Measurements from ENCODE around the gene MEIS3.
A peak's percentile ranks its signal among the peaks of the same experiment; 100 is the strongest.

MEIS3 gene

GRCh38 chr19:47435883-47436417 lies 16.6 kb upstream of the MEIS3 start:
- DNase-seq (ENCODE audit: low read depth in 2 of 2): no peak

- no peak for DNase-seq (ENCODE audit: low read depth in 2 of 2)
These were observed 15.9 kb upstream of the MEIS3 start for GRCh38 chr19:47435196-47435595.

GRCh38 chr19:47434088-47434487 lies 14.8 kb upstream of the MEIS3 start:
- DNase-seq (ENCODE audit: low read depth in 2 of 2): no peak

GRCh38 chr19:47433121-47433520 lies 13.8 kb upstream of the MEIS3 start:
- DNase-seq (ENCODE audit: low read depth in 2 of 2): no peak

- no peak for DNase-seq (ENCODE audit: low read depth in 2 of 2)
These were observed 13.2 kb upstream of the MEIS3 start for GRCh38 chr19:47432499-47432898.

GRCh38 chr19:47432091-47432490 lies 12.8 kb upstream of the MEIS3 start:
- DNase-seq (ENCODE audit: low read depth in 2 of 2): no peak

GRCh38 chr19:47430041-47430802 lies 10.9 kb upstream of the MEIS3 start:
- DNase-seq (ENCODE audit: low read depth in 2 of 2): no peak

- no peak for DNase-seq (ENCODE audit: low read depth in 2 of 2)
These were observed 9.9 kb upstream of the MEIS3 start for GRCh38 chr19:47429140-47429793.

- DNase-seq (ENCODE audit: low read depth in 2 of 2): peak; percentile 19 to 49
These were observed 9.0 kb upstream of the MEIS3 start for GRCh38 chr19:47428177-47428894.

GRCh38 chr19:47427241-47428176 lies 8.2 kb upstream of the MEIS3 start:
- DNase-seq (ENCODE audit: low read depth in 2 of 2): peak; percentile 19 to 50

GRCh38 chr19:47423203-47423882 lies 4.0 kb upstream of the MEIS3 start:
- no peak for DNase-seq (ENCODE audit: low read depth in 2 of 2)

GRCh38 chr19:47422417-47423163 lies 3.3 kb upstream of the MEIS3 start:
- DNase-seq (ENCODE audit: low read depth in 2 of 2): no peak

- no peak for DNase-seq (ENCODE audit: low read depth in 2 of 2)
These were observed 2.6 kb upstream of the MEIS3 start for GRCh38 chr19:47421844-47422395.

GRCh38 chr19:47421244-47421786 lies 2.0 kb upstream of the MEIS3 start:
- DNase-seq (ENCODE audit: low read depth in 2 of 2): no peak

- DNase-seq (ENCODE audit: low read depth in 2 of 2): no peak
These were observed 462 bp upstream of the MEIS3 start for GRCh38 chr19:47419789-47420188.

GRCh38 chr19:47418692-47419029 lies 666 bp downstream of the MEIS3 start:
- no peak for DNase-seq (ENCODE audit: low read depth in 2 of 2)

- DNase-seq (ENCODE audit: low read depth in 2 of 2): no peak
These were observed 1.3 kb downstream of the MEIS3 start for GRCh38 chr19:47417746-47418691.

- no peak for DNase-seq (ENCODE audit: low read depth in 2 of 2)
These were observed 2.1 kb downstream of the MEIS3 start for GRCh38 chr19:47417107-47417745.

Data from stimulated activated CD8-positive, alpha-beta memory T cell treated with anti-CD3 and anti-CD28 coated beads, Interleukin-7, amount 100 ng/mL, for 1 hour (primary cell).